ENCODE results near the gene ITGAV.

ITGAV gene

DNA sequence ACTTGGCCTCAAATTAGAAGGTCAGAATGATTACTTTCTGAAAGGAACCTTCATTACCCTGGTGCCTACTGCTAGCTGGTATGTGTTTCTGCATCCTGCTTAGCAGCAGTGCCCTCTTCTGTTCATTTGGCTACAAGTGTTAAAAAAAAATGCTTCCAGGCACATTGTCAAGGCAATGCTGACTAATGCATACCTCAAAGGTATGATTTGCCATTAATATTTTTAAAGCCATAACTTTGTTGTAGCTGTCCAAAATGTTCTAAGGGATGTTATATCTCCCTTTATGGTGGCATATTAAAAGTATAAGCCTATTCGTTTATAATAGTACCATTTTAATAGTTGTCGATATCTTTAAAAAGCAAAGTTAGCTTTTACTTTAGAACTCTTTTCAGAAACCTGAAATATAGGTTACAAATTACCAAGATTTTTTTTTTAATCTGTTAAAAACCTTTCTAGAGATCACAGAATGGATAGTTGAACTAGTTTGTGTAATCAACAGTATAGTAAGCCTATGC is 52.0 kb downstream of the ITGAV start:
- no peak for TF ChIP-seq SIN3A (IDR thresholded peaks at IDR 0.05; ENCODE audit: borderline replicate concordance, insufficient read depth, low read length)
- TF ChIP-seq, protein P1, sequence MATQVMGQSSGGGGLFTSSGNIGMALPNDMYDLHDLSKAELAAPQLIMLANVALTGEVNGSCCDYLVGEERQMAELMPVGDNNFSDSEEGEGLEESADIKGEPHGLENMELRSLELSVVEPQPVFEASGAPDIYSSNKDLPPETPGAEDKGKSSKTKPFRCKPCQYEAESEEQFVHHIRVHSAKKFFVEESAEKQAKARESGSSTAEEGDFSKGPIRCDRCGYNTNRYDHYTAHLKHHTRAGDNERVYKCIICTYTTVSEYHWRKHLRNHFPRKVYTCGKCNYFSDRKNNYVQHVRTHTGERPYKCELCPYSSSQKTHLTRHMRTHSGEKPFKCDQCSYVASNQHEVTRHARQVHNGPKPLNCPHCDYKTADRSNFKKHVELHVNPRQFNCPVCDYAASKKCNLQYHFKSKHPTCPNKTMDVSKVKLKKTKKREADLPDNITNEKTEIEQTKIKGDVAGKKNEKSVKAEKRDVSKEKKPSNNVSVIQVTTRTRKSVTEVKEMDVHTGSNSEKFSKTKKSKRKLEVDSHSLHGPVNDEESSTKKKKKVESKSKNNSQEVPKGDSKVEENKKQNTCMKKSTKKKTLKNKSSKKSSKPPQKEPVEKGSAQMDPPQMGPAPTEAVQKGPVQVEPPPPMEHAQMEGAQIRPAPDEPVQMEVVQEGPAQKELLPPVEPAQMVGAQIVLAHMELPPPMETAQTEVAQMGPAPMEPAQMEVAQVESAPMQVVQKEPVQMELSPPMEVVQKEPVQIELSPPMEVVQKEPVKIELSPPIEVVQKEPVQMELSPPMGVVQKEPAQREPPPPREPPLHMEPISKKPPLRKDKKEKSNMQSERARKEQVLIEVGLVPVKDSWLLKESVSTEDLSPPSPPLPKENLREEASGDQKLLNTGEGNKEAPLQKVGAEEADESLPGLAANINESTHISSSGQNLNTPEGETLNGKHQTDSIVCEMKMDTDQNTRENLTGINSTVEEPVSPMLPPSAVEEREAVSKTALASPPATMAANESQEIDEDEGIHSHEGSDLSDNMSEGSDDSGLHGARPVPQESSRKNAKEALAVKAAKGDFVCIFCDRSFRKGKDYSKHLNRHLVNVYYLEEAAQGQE (IDR thresholded peaks at IDR 0.05; ENCODE audit: insufficient read depth in 1 of 2, low read depth in 2 of 2, low read length in 2 of 2): no peak
- no peak for TF ChIP-seq FOXP2 (optimal IDR thresholded peaks at IDR 0.05; ENCODE audit: borderline replicate concordance, extremely low read depth, extremely low read length, insufficient read depth)
- TF ChIP-seq TAF1 (IDR thresholded peaks at IDR 0.05; ENCODE audit: borderline replicate concordance, insufficient read depth, low read length): no peak
- no peak for TF ChIP-seq POLR2AphosphoS5 (IDR thresholded peaks at IDR 0.05; ENCODE audit: low read depth, low read length)

- TF ChIP-seq SIN3A (IDR thresholded peaks at IDR 0.05; ENCODE audit: borderline replicate concordance, insufficient read depth, low read length): no peak
- TF ChIP-seq, protein P1 (IDR thresholded peaks at IDR 0.05; ENCODE audit: insufficient read depth in 1 of 2, low read depth in 2 of 2, low read length in 2 of 2): no peak
- no peak for TF ChIP-seq FOXP2 (optimal IDR thresholded peaks at IDR 0.05; ENCODE audit: borderline replicate concordance, extremely low read depth, extremely low read length, insufficient read depth)
Observed at GRCh38 chr2:186644791-186645190, 54.9 kb downstream of the ITGAV start.

DNA sequence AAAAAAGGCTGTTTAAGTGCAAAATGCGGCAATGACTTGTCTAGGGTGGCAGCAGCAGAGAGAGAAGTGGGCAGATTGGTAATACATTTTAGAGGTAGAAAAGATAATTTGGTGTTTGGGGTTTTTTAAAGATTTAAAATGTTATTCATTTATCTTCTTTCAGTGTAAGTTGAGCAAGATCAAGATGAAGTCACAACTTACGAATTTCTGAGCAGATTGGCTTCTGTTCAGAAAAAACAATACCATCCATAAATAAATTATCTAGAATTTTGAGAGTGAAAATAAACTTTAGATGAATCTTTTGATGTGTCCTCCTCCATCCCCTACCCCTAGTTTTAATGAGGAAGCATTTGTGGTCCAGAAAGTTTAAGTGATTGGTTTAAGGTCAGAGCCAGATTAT is 56.1 kb downstream of the ITGAV start:
- TF ChIP-seq POLR2AphosphoS5 (IDR thresholded peaks at IDR 0.05; ENCODE audit: low read depth, low read length) (no peak), TAF1 (IDR thresholded peaks at IDR 0.05; ENCODE audit: borderline replicate concordance, insufficient read depth, low read length) (no peak), SIN3A (IDR thresholded peaks at IDR 0.05; ENCODE audit: borderline replicate concordance, insufficient read depth, low read length) (no peak), FOXP2 (optimal IDR thresholded peaks at IDR 0.05; ENCODE audit: borderline replicate concordance, extremely low read depth, extremely low read length, insufficient read depth) (no peak)
- TF ChIP-seq, protein P1 (IDR thresholded peaks at IDR 0.05; ENCODE audit: insufficient read depth in 1 of 2, low read depth in 2 of 2, low read length in 2 of 2): no peak

DNA sequence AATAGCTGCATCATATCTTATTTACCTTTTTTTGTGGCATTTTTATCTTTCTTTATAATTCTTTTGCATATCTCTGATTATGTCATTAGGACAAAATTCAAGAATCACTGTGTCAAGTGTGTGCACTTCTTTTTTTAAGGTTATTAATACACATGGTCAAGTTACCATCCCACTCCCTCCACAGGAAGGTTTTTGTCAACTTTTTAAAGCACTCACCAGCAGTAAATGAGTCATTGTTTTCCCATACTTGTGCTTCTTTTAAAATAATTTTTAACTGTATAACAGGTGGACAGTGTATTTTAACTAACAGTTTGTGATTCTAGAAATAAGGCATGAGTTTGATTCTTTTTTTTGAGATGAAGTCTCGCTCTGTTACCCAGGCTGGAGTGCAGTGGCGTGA is 58.3 kb downstream of the ITGAV start:
- TF ChIP-seq FOXP2 (optimal IDR thresholded peaks at IDR 0.05; ENCODE audit: borderline replicate concordance, extremely low read depth, extremely low read length, insufficient read depth) (no peak), SIN3A (IDR thresholded peaks at IDR 0.05; ENCODE audit: borderline replicate concordance, insufficient read depth, low read length) (no peak), POLR2AphosphoS5 (IDR thresholded peaks at IDR 0.05; ENCODE audit: low read depth, low read length) (no peak), TAF1 (IDR thresholded peaks at IDR 0.05; ENCODE audit: borderline replicate concordance, insufficient read depth, low read length) (no peak)
- TF ChIP-seq, protein P1 (IDR thresholded peaks at IDR 0.05; ENCODE audit: insufficient read depth in 1 of 2, low read depth in 2 of 2, low read length in 2 of 2): no peak

DNA sequence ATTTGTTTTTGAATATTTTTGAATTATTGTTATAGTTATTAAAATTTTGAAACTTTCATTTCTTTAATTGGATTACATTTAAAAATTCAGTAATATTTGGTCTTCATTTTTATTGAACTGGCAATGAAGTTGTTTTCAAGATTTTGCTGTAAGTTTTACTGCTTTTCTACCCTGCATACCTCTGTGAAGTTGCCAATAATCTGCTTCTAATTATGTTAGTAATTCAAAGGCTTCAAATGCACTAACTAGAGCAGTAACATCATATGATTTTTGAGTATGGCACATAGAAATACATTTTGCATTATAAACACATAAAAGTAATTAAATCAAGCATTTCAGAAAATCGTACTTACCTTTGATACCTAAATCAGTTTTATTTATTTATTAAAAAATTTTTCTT is 63.7 kb downstream of the ITGAV start:
- TF ChIP-seq TAF1 (IDR thresholded peaks at IDR 0.05; ENCODE audit: borderline replicate concordance, insufficient read depth, low read length): no peak
- TF ChIP-seq, protein P1 (IDR thresholded peaks at IDR 0.05; ENCODE audit: insufficient read depth in 1 of 2, low read depth in 2 of 2, low read length in 2 of 2): no peak
- TF ChIP-seq POLR2AphosphoS5 (IDR thresholded peaks at IDR 0.05; ENCODE audit: low read depth, low read length): no peak
- no peak for TF ChIP-seq SIN3A (IDR thresholded peaks at IDR 0.05; ENCODE audit: borderline replicate concordance, insufficient read depth, low read length)
- no peak for TF ChIP-seq FOXP2 (optimal IDR thresholded peaks at IDR 0.05; ENCODE audit: borderline replicate concordance, extremely low read depth, extremely low read length, insufficient read depth)

Measured in PFSK-1 (cell line).